ENCODE measurements around the gene EDRF1.

GRCh38 chr10:125795637-125796190 lies 76.2 kb downstream of the EDRF1 start:
- TF ChIP-seq, protein P1, sequence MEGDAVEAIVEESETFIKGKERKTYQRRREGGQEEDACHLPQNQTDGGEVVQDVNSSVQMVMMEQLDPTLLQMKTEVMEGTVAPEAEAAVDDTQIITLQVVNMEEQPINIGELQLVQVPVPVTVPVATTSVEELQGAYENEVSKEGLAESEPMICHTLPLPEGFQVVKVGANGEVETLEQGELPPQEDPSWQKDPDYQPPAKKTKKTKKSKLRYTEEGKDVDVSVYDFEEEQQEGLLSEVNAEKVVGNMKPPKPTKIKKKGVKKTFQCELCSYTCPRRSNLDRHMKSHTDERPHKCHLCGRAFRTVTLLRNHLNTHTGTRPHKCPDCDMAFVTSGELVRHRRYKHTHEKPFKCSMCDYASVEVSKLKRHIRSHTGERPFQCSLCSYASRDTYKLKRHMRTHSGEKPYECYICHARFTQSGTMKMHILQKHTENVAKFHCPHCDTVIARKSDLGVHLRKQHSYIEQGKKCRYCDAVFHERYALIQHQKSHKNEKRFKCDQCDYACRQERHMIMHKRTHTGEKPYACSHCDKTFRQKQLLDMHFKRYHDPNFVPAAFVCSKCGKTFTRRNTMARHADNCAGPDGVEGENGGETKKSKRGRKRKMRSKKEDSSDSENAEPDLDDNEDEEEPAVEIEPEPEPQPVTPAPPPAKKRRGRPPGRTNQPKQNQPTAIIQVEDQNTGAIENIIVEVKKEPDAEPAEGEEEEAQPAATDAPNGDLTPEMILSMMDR (IDR thresholded peaks at IDR 0.05): no peak
- no peak for TF ChIP-seq EP300 (IDR thresholded peaks at IDR 0.05)

Measured in gastroesophageal sphincter (tissue), 3 donors.